ENCODE measurements around the gene PTPRO. TPM values are rescaled to one million over a fixed set of nuclear protein-coding genes. Genes with fewer than 3 reads are reported as not detected.

The PTPRO gene
- total RNA-seq, 1 donor from 2014 or later = 10.6 TPM

- H3K4me1 ChIP-seq = no peaks in the 10 kb centered on the region
- DNase-seq (no peak), ATAC-seq (no peak)
- intact Hi-C loops (cut with DNase I) = no loop called here
- H3K9me3 ChIP-seq = no peaks in the 10 kb centered on the region
- no peak for TF ChIP-seq CTCF (IDR thresholded peaks at IDR 0.05)
- no peak overlapping the region for H3K4me3 ChIP-seq
- no peaks in the 10 kb centered on the region for H3K27me3 ChIP-seq
- H3K27ac ChIP-seq = no peak overlapping the region
- H3K36me3 ChIP-seq = no peaks in the 10 kb centered on the region
Measured at GRCh38 chr12:15307079-15307478, 15.2 kb upstream of the PTPRO start.

GRCh38 chr12:15318841-15319240 is 3.5 kb upstream of the PTPRO start:
- H3K9me3 ChIP-seq = no peaks in the 10 kb centered on the region
- peaks cover 26% of the 10 kb centered on the region for H3K27me3 ChIP-seq
- H3K27ac ChIP-seq = no peak overlapping the region
- H3K4me3 ChIP-seq = no peak overlapping the region
- H3K36me3 ChIP-seq = no peaks in the 10 kb centered on the region
- TF ChIP-seq CTCF (IDR thresholded peaks at IDR 0.05) = no peak
- H3K4me1 ChIP-seq = peaks cover 4% of the 10 kb centered on the region
- ATAC-seq (no peak), DNase-seq (no peak)
- intact Hi-C loops (cut with DNase I) = no loop called here

DNA sequence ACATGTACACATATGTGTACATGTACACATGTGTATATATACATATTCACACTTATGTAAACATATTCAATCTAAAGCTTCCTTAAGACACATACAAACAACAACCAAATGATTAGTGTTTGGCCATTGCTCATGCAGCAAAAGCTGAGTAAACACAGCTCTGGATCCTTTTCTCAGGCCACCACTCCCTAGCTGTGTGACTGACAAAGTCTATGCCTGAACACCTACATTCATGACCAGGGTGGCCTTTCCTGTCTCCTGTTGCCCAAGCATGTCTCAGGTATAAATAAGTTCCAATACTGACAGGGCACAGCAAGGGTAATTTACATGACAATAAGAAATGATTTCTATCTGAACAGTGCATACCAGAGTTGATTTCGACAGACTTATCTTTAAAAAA is 1.4 kb upstream of the PTPRO start:
- no peak for TF ChIP-seq CTCF (IDR thresholded peaks at IDR 0.05)
- Histone ChIP-seq H3K4me1 (peaks cover 4% of the 10 kb centered on the region), H3K27ac (no peak overlapping the region), H3K36me3 (no peaks in the 10 kb centered on the region), H3K4me3 (no peak overlapping the region), H3K9me3 (no peaks in the 10 kb centered on the region), H3K27me3 (peaks cover 34% of the 10 kb centered on the region)
- DNase-seq (no peak), ATAC-seq (no peak)
- intact Hi-C loops (cut with DNase I) = no loop called here

GRCh38 chr12:15323480-15323879 is 1.2 kb downstream of the PTPRO start:
- intact Hi-C loops (cut with DNase I) = no loop called here
- DNase-seq = no peak

DNA sequence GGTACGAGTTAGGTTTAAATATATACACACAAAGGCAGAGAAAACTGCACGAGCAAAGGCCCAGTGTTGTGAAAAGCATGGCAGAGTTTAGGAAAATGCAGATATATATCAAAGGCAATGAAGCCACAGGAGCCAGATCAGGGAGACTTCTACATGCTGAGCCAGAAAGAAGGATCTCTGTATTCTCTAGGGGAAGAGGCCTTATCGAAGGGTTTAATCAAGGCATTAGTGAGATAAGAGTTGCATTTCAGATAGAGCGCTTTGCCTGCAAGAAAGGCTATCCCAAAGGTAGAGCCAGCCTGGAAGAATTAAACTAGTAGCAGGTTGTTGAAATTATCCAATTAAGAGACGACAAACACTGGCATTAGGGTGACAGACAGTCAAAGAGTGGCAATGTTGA is 7.6 kb downstream of the PTPRO start:
- Histone ChIP-seq H3K4me3 (no peak overlapping the region), H3K27me3 (no peaks in the 10 kb centered on the region), H3K9me3 (no peaks in the 10 kb centered on the region), H3K27ac (no peak overlapping the region), H3K36me3 (no peaks in the 10 kb centered on the region), H3K4me1 (no peaks in the 10 kb centered on the region)
- no peak for ATAC-seq
- no peak for DNase-seq
- intact Hi-C loops (cut with DNase I) = no loop called here
- no peak for TF ChIP-seq CTCF (IDR thresholded peaks at IDR 0.05)

More at GRCh38 chr12:15323480-15323879, 1.2 kb downstream of the PTPRO start:
- peaks cover 34% of the 10 kb centered on the region for H3K27me3 ChIP-seq
- no peak for ATAC-seq
- H3K4me1 ChIP-seq = peaks cover 4% of the 10 kb centered on the region
- H3K27ac ChIP-seq = no peak overlapping the region
- H3K9me3 ChIP-seq = no peaks in the 10 kb centered on the region
- TF ChIP-seq CTCF (IDR thresholded peaks at IDR 0.05) = no peak
- H3K4me3 ChIP-seq = no peak overlapping the region
- no peaks in the 10 kb centered on the region for H3K36me3 ChIP-seq

- Histone ChIP-seq H3K4me1 (no peaks in the 10 kb centered on the region), H3K36me3 (no peaks in the 10 kb centered on the region), H3K4me3 (no peak overlapping the region), H3K27ac (no peak overlapping the region), H3K27me3 (no peaks in the 10 kb centered on the region), H3K9me3 (no peaks in the 10 kb centered on the region)
- no peak for TF ChIP-seq CTCF (IDR thresholded peaks at IDR 0.05)
- intact Hi-C loops (cut with DNase I) = no loop called here
- DNase-seq (no peak), ATAC-seq (no peak)
Measured at GRCh38 chr12:15334225-15334624, 11.9 kb downstream of the PTPRO start.
